Karpas-422 (cell line): Measurements from ENCODE around the gene GPR160. TPM values are rescaled to one million over a fixed set of nuclear protein-coding genes. Genes with fewer than 3 reads are reported as not detected.

Source experiments
- DNase-seq: peaks from one replicate; pipeline ENCODE4 v3.0.0-alpha.2; 2015
- H2AFZ ChIP-seq: fragments of 200-600 bp; sonication (generic); 2 replicates; pipeline ENCODE4 v1.6.1; 2014; ENCODE audit warnings: antibody characterized with exemption, low read length, mixed read lengths
- H3K27ac ChIP-seq: fragments of 200-600 bp; sonication (generic); 2 replicates; pipeline ENCODE4 v1.5.1; 2014; ENCODE audit warnings: mild to moderate bottlenecking, low read length, moderate library complexity
- H3K27me3 ChIP-seq: fragments of 200-600 bp; sonication (generic); 2 replicates; pipeline ENCODE4 v1.6.1; 2014; ENCODE audit warnings: low read length, mixed read lengths
- H3K36me3 ChIP-seq: fragments of 200-600 bp; sonication (generic); 2 replicates; pipeline ENCODE4 v1.6.1; 2014; ENCODE audit warnings: low read length, mixed read lengths; ENCODE audit not compliant: insufficient read depth
- H3K4me1 ChIP-seq: fragments of 200-600 bp; sonication (generic); 2 replicates; pipeline ENCODE4 v1.6.1; 2014; ENCODE audit warnings: mild to moderate bottlenecking, low read length, mixed read lengths
- H3K4me2 ChIP-seq: fragments of 200-600 bp; sonication (generic); 2 replicates; pipeline ENCODE4 v1.6.1; 2014; ENCODE audit warnings: low read length, low read depth, mild to moderate bottlenecking; ENCODE audit not compliant: poor library complexity, severe bottlenecking
- H3K4me3 ChIP-seq: fragments of 200-600 bp; sonication (generic); 2 replicates; pipeline ENCODE4 v1.5.1; 2014; ENCODE audit warnings: mild to moderate bottlenecking, antibody characterized with exemption, low read length, mixed read lengths
- H3K79me2 ChIP-seq: fragments of 200-600 bp; sonication (generic); 2 replicates; pipeline ENCODE4 v1.6.1; 2014; ENCODE audit warnings: mild to moderate bottlenecking, low read length, mixed read lengths
- H3K9ac ChIP-seq: fragments of 200-600 bp; sonication (generic); 2 replicates; pipeline ENCODE4 v1.6.0; 2014; ENCODE audit warnings: low read length
- H3K9me2 ChIP-seq: fragments of 200-600 bp; sonication (generic), shearing (Covaris generic); replicated peaks from 2 replicates; pipeline ENCODE4 v1.6.0; 2014; ENCODE audit warnings: mild to moderate bottlenecking, low read length, moderate library complexity; ENCODE audit not compliant: insufficient read depth
- H3K9me3 ChIP-seq: fragments of 300-700, 200-600 bp; sonication (generic); 2 replicates; pipeline ENCODE4 v1.6.1; 2014; ENCODE audit warnings: low read length, mixed read lengths
- H4K20me1 ChIP-seq: fragments of 200-600 bp; sonication (generic); 2 replicates; pipeline ENCODE4 v1.6.1; 2014; ENCODE audit warnings: mild to moderate bottlenecking, antibody characterized with exemption, low read length, low read depth; ENCODE audit not compliant: insufficient read depth
- total RNA-seq: library from RNA; depleted of rRNA; stranded (reverse); fragments of >200 nt; shearing (Covaris generic); gene quantifications from 2 replicates; pipeline ENCODE4 v1.2.3, GENCODE V29; 2014; ENCODE audit warnings: low replicate concordance

Gene GPR160
- total RNA-seq, 1 experiment from 2014 or later, result 94.6 TPM

- H3K4me2 ChIP-seq, result no peak overlapping the region
- no peak for DNase-seq
- peak overlapping the region; percentile 4; the same call in 1 of the 2 replicates for H3K27ac ChIP-seq
- H3K9ac ChIP-seq, result no peak overlapping the region
- no peak overlapping the region for H3K4me3 ChIP-seq
- H3K9me2 ChIP-seq, result no peaks in the 10 kb centered on the region
- H2AFZ ChIP-seq, result no peak overlapping the region
- peaks cover 39% of the 10 kb centered on the region for H3K36me3 ChIP-seq
- no peaks in the 10 kb centered on the region for H4K20me1 ChIP-seq
- no peaks in the 10 kb centered on the region for H3K9me3 ChIP-seq
- H3K27me3 ChIP-seq, result no peaks in the 10 kb centered on the region
- H3K4me1 ChIP-seq, result peaks cover 59% of the 10 kb centered on the region
- H3K79me2 ChIP-seq, result peaks cover 15% of the 10 kb centered on the region
These were observed 42.8 kb downstream of the GPR160 start for GRCh38 chr3:170080605-170081004.

DNA sequence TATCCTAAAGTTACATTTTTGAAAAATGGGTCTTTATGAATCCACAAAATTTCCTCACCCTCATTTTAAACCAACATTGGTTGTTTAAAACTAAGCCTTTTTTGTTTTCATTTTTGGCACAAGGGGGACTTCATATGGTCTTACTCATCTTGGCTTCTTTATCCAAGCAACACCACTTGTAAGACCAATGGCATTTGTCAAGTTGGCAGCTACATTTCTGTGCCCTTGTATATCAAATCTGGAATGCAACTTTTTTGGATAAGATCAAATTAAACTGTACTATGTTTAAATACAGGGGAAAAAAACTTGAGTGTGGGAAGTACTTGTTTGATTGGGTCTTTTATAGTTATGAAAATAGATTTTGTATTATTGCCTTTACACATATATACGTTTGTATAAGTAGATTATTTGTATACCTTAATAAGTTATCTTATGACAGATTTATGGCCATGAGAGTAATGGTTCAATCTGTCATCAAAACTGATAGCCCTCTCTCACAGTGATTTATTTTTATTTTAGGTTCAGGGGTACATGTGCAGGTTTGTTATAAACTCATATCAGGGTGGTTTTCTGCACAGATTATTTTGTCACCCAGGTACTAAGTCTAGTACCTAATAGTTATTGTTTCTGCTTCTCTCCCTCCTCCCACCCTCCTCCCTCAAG, 43.4 kb downstream of the GPR160 start:
- H3K4me3 ChIP-seq, result no peak overlapping the region
- no peaks in the 10 kb centered on the region for H3K27me3 ChIP-seq
- H3K9ac ChIP-seq, result no peak overlapping the region
- no peak overlapping the region for H2AFZ ChIP-seq
- peak overlapping the region; percentile 4; the same call in 1 of the 2 replicates for H3K27ac ChIP-seq
- peaks cover 59% of the 10 kb centered on the region for H3K4me1 ChIP-seq
- no peaks in the 10 kb centered on the region for H4K20me1 ChIP-seq
- no peak for DNase-seq
- no peaks in the 10 kb centered on the region for H3K9me2 ChIP-seq
- H3K4me2 ChIP-seq, result no peak overlapping the region
- H3K79me2 ChIP-seq, result peaks cover 17% of the 10 kb centered on the region
- H3K9me3 ChIP-seq, result no peaks in the 10 kb centered on the region
- peaks cover 43% of the 10 kb centered on the region for H3K36me3 ChIP-seq

GRCh38 chr3:170083343-170083742, 45.5 kb downstream of the GPR160 start:
- peak overlapping the region; percentile 14; the same call in 1 of the 2 replicates for H3K9ac ChIP-seq
- H3K79me2 ChIP-seq, result peaks cover 15% of the 10 kb centered on the region
- peak overlapping the region; percentile 81 for H3K27ac ChIP-seq
- H3K9me2 ChIP-seq, result no peaks in the 10 kb centered on the region
- H3K9me3 ChIP-seq, result no peaks in the 10 kb centered on the region
- no peak overlapping the region for H3K4me3 ChIP-seq
- H2AFZ ChIP-seq, result no peak overlapping the region
- no peaks in the 10 kb centered on the region for H3K27me3 ChIP-seq
- H3K4me1 ChIP-seq, result peaks cover 49% of the 10 kb centered on the region
- H4K20me1 ChIP-seq, result no peaks in the 10 kb centered on the region
- peak overlapping the region; percentile 48 for H3K4me2 ChIP-seq
- peak; percentile 71 for DNase-seq
- H3K36me3 ChIP-seq, result peaks cover 33% of the 10 kb centered on the region

GRCh38 chr3:170085396-170085795, 47.6 kb downstream of the GPR160 start:
- H3K4me2 ChIP-seq, result peak overlapping the region; percentile 48
- H3K27me3 ChIP-seq, result no peaks in the 10 kb centered on the region
- DNase-seq, result no peak
- H4K20me1 ChIP-seq, result no peaks in the 10 kb centered on the region
- H3K9ac ChIP-seq, result no peak overlapping the region
- no peak overlapping the region for H3K4me3 ChIP-seq
- no peak overlapping the region for H2AFZ ChIP-seq
- peaks cover 39% of the 10 kb centered on the region for H3K4me1 ChIP-seq
- 0 out of 2 replicates have a peak overlapping the region, but pooled peaks have one; percentile 81 for H3K27ac ChIP-seq
- peaks cover 19% of the 10 kb centered on the region for H3K79me2 ChIP-seq
- no peaks in the 10 kb centered on the region for H3K9me2 ChIP-seq
- H3K9me3 ChIP-seq, result no peaks in the 10 kb centered on the region
- peaks cover 41% of the 10 kb centered on the region for H3K36me3 ChIP-seq

- H3K9me3 ChIP-seq, result no peaks in the 10 kb centered on the region
- H3K9me2 ChIP-seq, result no peaks in the 10 kb centered on the region
- no peak overlapping the region; the same call in 1 of the 2 replicates for H3K27ac ChIP-seq
- no peaks in the 10 kb centered on the region for H3K27me3 ChIP-seq
- DNase-seq, result no peak
- peaks cover 20% of the 10 kb centered on the region for H3K4me1 ChIP-seq
- H3K36me3 ChIP-seq, result peaks cover 48% of the 10 kb centered on the region
- H2AFZ ChIP-seq, result no peak overlapping the region
- H3K4me3 ChIP-seq, result no peak overlapping the region
- no peak overlapping the region for H3K9ac ChIP-seq
- no peaks in the 10 kb centered on the region for H4K20me1 ChIP-seq
- H3K79me2 ChIP-seq, result peaks cover 46% of the 10 kb centered on the region
- H3K4me2 ChIP-seq, result no peak overlapping the region
These were observed 52.2 kb downstream of the GPR160 start for GRCh38 chr3:170089862-170090600.

GRCh38 chr3:170090601-170090981, 52.8 kb downstream of the GPR160 start:
- no peak overlapping the region for H3K4me2 ChIP-seq
- H3K27ac ChIP-seq, result no peak overlapping the region; the same call in 1 of the 2 replicates
- H3K27me3 ChIP-seq, result no peaks in the 10 kb centered on the region
- peaks cover 15% of the 10 kb centered on the region for H3K4me1 ChIP-seq
- H3K9ac ChIP-seq, result no peak overlapping the region
- H3K36me3 ChIP-seq, result peaks cover 52% of the 10 kb centered on the region
- H3K79me2 ChIP-seq, result peaks cover 49% of the 10 kb centered on the region
- H3K9me2 ChIP-seq, result no peaks in the 10 kb centered on the region
- H3K9me3 ChIP-seq, result no peaks in the 10 kb centered on the region
- no peak for DNase-seq
- no peak overlapping the region for H2AFZ ChIP-seq
- H3K4me3 ChIP-seq, result no peak overlapping the region
- H4K20me1 ChIP-seq, result no peaks in the 10 kb centered on the region

DNA sequence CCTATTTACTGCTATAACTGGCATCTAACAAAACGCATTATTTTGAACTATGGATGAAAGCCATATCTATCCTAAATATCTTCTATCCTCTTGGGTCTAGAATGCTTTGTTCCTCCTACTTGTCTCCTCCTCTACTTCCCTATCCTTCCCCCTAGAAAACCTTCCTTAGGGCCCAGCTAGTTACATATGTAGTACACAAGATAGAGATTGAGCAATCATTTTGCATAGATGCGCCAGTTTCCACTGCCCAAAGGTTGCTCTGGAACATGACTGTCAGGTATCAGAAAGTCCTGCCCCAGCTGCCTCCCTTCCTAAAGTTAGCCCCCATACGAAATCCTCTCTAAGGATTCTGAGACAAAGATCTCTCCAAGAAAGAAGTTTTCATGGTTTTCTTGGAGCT, 55.1 kb downstream of the GPR160 start:
- Histone ChIP-seq H3K27me3 (no peaks in the 10 kb centered on the region), H3K9ac (no peak overlapping the region), H3K9me2 (no peaks in the 10 kb centered on the region), H3K27ac (no peak overlapping the region), H3K4me1 (peaks cover 7% of the 10 kb centered on the region; the same call in 1 of the 2 replicates), H4K20me1 (no peaks in the 10 kb centered on the region), H3K9me3 (no peaks in the 10 kb centered on the region), H3K79me2 (peaks cover 51% of the 10 kb centered on the region), H3K4me3 (no peak overlapping the region), H3K4me2 (no peak overlapping the region), H3K36me3 (peaks cover 66% of the 10 kb centered on the region), H2AFZ (no peak overlapping the region)
- no peak for DNase-seq

DNA sequence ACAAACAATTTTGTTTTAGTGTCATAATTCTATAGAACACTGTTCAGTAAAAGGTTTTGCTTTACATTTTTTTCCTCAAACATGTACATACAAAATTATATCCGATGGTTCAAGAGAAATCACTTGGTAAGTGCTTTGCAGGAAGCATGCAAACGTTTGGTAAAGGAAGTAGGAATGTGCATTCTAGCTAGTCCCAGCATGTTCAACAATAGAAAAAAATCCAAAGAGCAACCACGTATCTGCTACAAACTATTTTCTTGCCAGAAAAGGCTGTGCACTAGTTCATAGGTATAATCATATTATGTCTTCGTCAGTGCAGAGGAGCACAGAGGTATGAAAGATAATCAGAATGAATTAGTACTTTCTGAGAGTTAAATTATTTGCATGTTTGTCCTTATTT, 58.0 kb downstream of the GPR160 start:
- H3K79me2 ChIP-seq, result peaks cover 61% of the 10 kb centered on the region
- peaks cover 68% of the 10 kb centered on the region for H3K36me3 ChIP-seq
- H3K27ac ChIP-seq, result no peak overlapping the region
- H3K27me3 ChIP-seq, result no peaks in the 10 kb centered on the region
- H2AFZ ChIP-seq, result no peak overlapping the region
- no peaks in the 10 kb centered on the region for H4K20me1 ChIP-seq
- DNase-seq, result no peak
- H3K9me2 ChIP-seq, result no peaks in the 10 kb centered on the region
- no peak overlapping the region for H3K4me2 ChIP-seq
- no peak overlapping the region for H3K9ac ChIP-seq
- H3K9me3 ChIP-seq, result no peaks in the 10 kb centered on the region
- no peak overlapping the region for H3K4me3 ChIP-seq
- peaks cover 2% of the 10 kb centered on the region; the same call in 1 of the 2 replicates for H3K4me1 ChIP-seq
